ENCODE results near the gene IL1R2.

- TF ChIP-seq CTCF (IDR thresholded peaks at IDR 0.05 in 4 of 5, conservative IDR thresholded peaks at IDR 0.05 in 1 of 5) (no peak), POLR2A (IDR thresholded peaks at IDR 0.05) (no peak)
Measured at GRCh38 chr2:101948625-101949155, 43.1 kb upstream of the IL1R2 start.

All from gastrocnemius medialis (tissue), 4 donors.